Measurements from ENCODE around the gene SPRED1.

Gene SPRED1

GRCh38 chr15:38211811-38212210, 40.8 kb upstream of the SPRED1 start:
- Histone ChIP-seq H3K27ac (ENCODE audit: low read depth, low read length) (no peak overlapping the region), H3K4me1 (ENCODE audit: control insufficient read depth, low read length) (no peaks in the 10 kb centered on the region), H3K79me2 (ENCODE audit: control insufficient read depth, low read length) (no peaks in the 10 kb centered on the region), H3K4me2 (ENCODE audit: low read length) (no peak overlapping the region), H3K4me3 (ENCODE audit: low read length) (no peak overlapping the region), H3K27me3 (ENCODE audit: control insufficient read depth, low read length) (peaks cover 7% of the 10 kb centered on the region; the same call in 1 of the 2 replicates), H3K9me2 (replicated peaks; ENCODE audit: control insufficient read depth, low read length) (no peaks in the 10 kb centered on the region), H3K9me3 (ENCODE audit: control insufficient read depth, insufficient read depth, low read length) (no peaks in the 10 kb centered on the region), H3F3A (ENCODE audit: control insufficient read depth, insufficient read depth) (no peaks in the 10 kb centered on the region), H4K20me1 (ENCODE audit: control insufficient read depth, insufficient read depth, low read depth, low read length) (no peaks in the 10 kb centered on the region), H3K36me3 (ENCODE audit: control insufficient read depth, low read length) (no peaks in the 10 kb centered on the region)
- TF ChIP-seq CTCF (IDR thresholded peaks at IDR 0.05; ENCODE audit: low read depth, low read length, poor library complexity, severe bottlenecking) = no peak
- TF ChIP-seq EZH2phosphoT487 (IDR thresholded peaks at IDR 0.05; ENCODE audit: borderline replicate concordance, low read length) = no peak

GRCh38 chr15:38212729-38213351, 39.8 kb upstream of the SPRED1 start:
- H3K9me3 ChIP-seq (ENCODE audit: control insufficient read depth, insufficient read depth, low read length) = no peaks in the 10 kb centered on the region
- H3K4me1 ChIP-seq (ENCODE audit: control insufficient read depth, low read length) = no peaks in the 10 kb centered on the region
- H3K27me3 ChIP-seq (ENCODE audit: control insufficient read depth, low read length) = no peaks in the 10 kb centered on the region
- no peaks in the 10 kb centered on the region for H4K20me1 ChIP-seq (ENCODE audit: control insufficient read depth, insufficient read depth, low read depth, low read length)
- H3F3A ChIP-seq (ENCODE audit: control insufficient read depth, insufficient read depth) = no peaks in the 10 kb centered on the region
- TF ChIP-seq CTCF (IDR thresholded peaks at IDR 0.05; ENCODE audit: low read depth, low read length, poor library complexity, severe bottlenecking) = no peak
- no peak for TF ChIP-seq EZH2phosphoT487 (IDR thresholded peaks at IDR 0.05; ENCODE audit: borderline replicate concordance, low read length)
- H3K9me2 ChIP-seq (replicated peaks; ENCODE audit: control insufficient read depth, low read length) = no peaks in the 10 kb centered on the region
- no peak overlapping the region for H3K4me2 ChIP-seq (ENCODE audit: low read length)
- no peak overlapping the region for H3K27ac ChIP-seq (ENCODE audit: low read depth, low read length)
- no peaks in the 10 kb centered on the region for H3K79me2 ChIP-seq (ENCODE audit: control insufficient read depth, low read length)
- H3K4me3 ChIP-seq (ENCODE audit: low read length) = no peak overlapping the region
- H3K36me3 ChIP-seq (ENCODE audit: control insufficient read depth, low read length) = no peaks in the 10 kb centered on the region

- Histone ChIP-seq H3K27ac (ENCODE audit: low read depth, low read length) (no peak overlapping the region), H3K4me2 (ENCODE audit: low read length) (no peak overlapping the region), H4K20me1 (ENCODE audit: control insufficient read depth, insufficient read depth, low read depth, low read length) (no peaks in the 10 kb centered on the region), H3K36me3 (ENCODE audit: control insufficient read depth, low read length) (no peaks in the 10 kb centered on the region), H3K9me2 (replicated peaks; ENCODE audit: control insufficient read depth, low read length) (no peaks in the 10 kb centered on the region), H3K4me1 (ENCODE audit: control insufficient read depth, low read length) (no peaks in the 10 kb centered on the region), H3K9me3 (ENCODE audit: control insufficient read depth, insufficient read depth, low read length) (no peaks in the 10 kb centered on the region), H3K79me2 (ENCODE audit: control insufficient read depth, low read length) (no peaks in the 10 kb centered on the region), H3F3A (ENCODE audit: control insufficient read depth, insufficient read depth) (no peaks in the 10 kb centered on the region), H3K27me3 (ENCODE audit: control insufficient read depth, low read length) (no peaks in the 10 kb centered on the region), H3K4me3 (ENCODE audit: low read length) (no peak overlapping the region)
- no peak for TF ChIP-seq CTCF (IDR thresholded peaks at IDR 0.05; ENCODE audit: low read depth, low read length, poor library complexity, severe bottlenecking)
- TF ChIP-seq EZH2phosphoT487 (IDR thresholded peaks at IDR 0.05; ENCODE audit: borderline replicate concordance, low read length) = no peak
Observed at GRCh38 chr15:38213356-38213755, 39.3 kb upstream of the SPRED1 start.
